Measurements from ENCODE around the gene TYRO3. TPM values are rescaled to one million over a fixed set of nuclear protein-coding genes. Genes with fewer than 3 reads are reported as not detected.

The TYRO3 gene
- total and polyA plus RNA-seq, 2 of the 13 experiments (the other 11 are each of a cell fraction or from before 2014, with no cell fraction given): 24.0 to 43.6 TPM

GRCh38 chr15:41621200-41622193, 62.5 kb downstream of the TYRO3 start (continued):
- TF ChIP-seq NFAT5 (CRISPR knock-in tag; IDR thresholded peaks at IDR 0.05) (peak; percentile 97), ETS1 (CRISPR knock-in tag; IDR thresholded peaks at IDR 0.05) (peak; percentile 98; the same call in 1 of the 2 replicates), ZNF3 (CRISPR knock-in tag; IDR thresholded peaks at IDR 0.05) (0 out of 2 replicates have a peak, but pooled peaks have one; percentile 62), SRY (CRISPR knock-in tag; IDR thresholded peaks at IDR 0.05) (peak; percentile 99), PHF20 (CRISPR knock-in tag; IDR thresholded peaks at IDR 0.05) (peak; percentile 78), MEF2D (CRISPR knock-in tag; IDR thresholded peaks at IDR 0.05) (peak; percentile 93), ATF3 (CRISPR knock-in tag; IDR thresholded peaks at IDR 0.05) (peak; percentile 29; the same call in 1 of the 2 replicates), ELF4 (CRISPR knock-in tag; IDR thresholded peaks at IDR 0.05; ENCODE audit: borderline replicate concordance) (peak; percentile 50; the same call in 1 of the 2 replicates), ZNF768 (CRISPR knock-in tag; IDR thresholded peaks at IDR 0.05) (peak; percentile 40), ZSCAN25 (CRISPR knock-in tag; IDR thresholded peaks at IDR 0.05) (peak; percentile 84), ZNF264 (CRISPR knock-in tag; IDR thresholded peaks at IDR 0.05) (no peak; the same call in 1 of the 2 replicates), ZNF331 (CRISPR knock-in tag; IDR thresholded peaks at IDR 0.05) (no peak; the same call in 1 of the 2 replicates), GABPB1 (CRISPR knock-in tag; IDR thresholded peaks at IDR 0.05) (peak; percentile 80; the same call in 1 of the 2 replicates), CSRNP1 (CRISPR knock-in tag; IDR thresholded peaks at IDR 0.05) (peak; percentile 99), ZSCAN30 (CRISPR knock-in tag; IDR thresholded peaks at IDR 0.05) (no peak; the same call in 1 of the 2 replicates), SNAPC5 (CRISPR knock-in tag; IDR thresholded peaks at IDR 0.05; ENCODE audit: borderline replicate concordance) (peak; percentile 93), GTF3A (CRISPR knock-in tag; conservative IDR thresholded peaks at IDR 0.05) (no peak), KMT2B (CRISPR knock-in tag; IDR thresholded peaks at IDR 0.05) (peak; percentile 95), RFXAP (CRISPR knock-in tag; IDR thresholded peaks at IDR 0.05; ENCODE audit: borderline replicate concordance) (peak; percentile 96)

Measured in HepG2 (cell line).